ENCODE measurements around the gene LCN6.
"Not testable (repeated sequence)": the region's sequence is repeated elsewhere in the genome, so short reads cannot be mapped to it uniquely, and the experiment has no call there.

LCN6 gene

DNA sequence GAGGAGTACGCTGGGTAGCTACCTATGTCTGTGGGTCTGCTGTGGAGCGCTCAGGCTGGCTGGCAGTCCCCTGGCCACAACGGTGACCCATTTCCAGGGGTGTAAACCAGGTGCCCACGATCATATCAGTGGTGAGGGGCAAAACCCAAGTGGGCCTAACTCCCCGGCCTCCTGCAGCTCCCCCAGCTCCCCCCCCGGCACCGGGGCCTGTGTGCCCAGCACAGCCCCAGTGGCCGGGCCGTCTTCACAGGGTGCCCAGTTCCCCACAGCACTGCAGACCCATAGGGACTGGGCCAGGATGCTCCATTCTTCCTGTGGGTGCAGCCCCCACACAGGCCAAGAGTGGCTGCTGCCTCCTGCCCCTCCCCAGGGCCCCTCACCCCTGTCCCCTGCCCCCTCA is 10.7 kb upstream of the LCN6 start:
- DNase-seq = no peak

GRCh38 chr9:136757751-136758140 is 9.4 kb upstream of the LCN6 start:
- no peak for DNase-seq

DNA sequence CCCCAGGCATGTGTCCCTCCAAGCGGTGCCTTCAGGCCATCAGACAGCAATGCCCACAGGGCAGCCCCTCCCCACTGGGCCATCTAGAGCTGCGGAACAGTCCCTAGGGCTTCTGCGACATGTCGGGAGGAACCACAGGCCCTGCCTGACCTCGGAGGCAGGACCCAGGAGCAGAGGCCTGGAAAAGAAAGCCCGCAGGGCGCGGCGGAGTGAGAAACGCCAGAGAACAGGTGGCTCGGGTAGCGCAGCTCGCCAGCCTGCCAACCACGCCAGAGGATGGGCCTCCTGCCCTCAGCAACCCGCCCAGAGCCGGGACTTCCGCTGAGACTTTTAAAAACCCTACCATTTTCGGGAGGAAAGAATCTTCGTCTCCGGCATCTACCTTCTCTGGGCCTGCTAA is 9.0 kb upstream of the LCN6 start:
- DNase-seq = no peak

DNA sequence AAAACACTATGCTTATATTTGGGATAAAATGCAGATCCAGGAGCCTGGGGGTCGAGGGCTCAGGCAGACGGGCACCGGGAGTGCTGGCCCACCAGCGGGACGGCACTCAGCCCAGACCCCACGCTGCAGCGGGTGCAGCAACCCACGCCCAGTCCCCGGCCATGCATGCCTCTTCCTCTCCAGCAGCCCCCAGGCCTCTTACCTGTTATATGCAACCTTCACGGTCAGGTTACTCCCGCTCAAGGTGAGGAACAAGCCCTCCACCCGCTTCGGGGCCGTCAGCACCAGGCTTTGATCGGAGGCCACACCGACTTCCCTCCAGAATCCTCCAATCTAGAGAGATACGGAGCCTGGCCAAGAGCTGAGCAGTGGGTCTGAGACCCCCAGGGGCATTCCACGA is 8.5 kb upstream of the LCN6 start:
- DNase-seq = no peak

DNA sequence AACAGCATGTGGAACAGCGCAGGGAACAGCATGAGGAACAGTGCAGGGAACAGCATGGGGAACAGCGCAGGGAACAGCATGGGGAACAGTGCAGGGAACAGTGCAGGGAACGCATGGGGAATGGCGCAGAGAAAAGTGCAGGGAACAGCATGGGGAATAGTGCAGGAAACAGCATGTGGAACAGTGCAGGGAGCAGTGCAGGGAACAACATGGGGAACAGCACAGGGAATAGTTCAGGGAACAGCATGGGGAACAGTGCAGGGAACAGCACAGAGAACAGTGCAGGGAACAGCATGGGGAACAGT is 7.8 kb upstream of the LCN6 start:
- DNase-seq = no peak

DNA sequence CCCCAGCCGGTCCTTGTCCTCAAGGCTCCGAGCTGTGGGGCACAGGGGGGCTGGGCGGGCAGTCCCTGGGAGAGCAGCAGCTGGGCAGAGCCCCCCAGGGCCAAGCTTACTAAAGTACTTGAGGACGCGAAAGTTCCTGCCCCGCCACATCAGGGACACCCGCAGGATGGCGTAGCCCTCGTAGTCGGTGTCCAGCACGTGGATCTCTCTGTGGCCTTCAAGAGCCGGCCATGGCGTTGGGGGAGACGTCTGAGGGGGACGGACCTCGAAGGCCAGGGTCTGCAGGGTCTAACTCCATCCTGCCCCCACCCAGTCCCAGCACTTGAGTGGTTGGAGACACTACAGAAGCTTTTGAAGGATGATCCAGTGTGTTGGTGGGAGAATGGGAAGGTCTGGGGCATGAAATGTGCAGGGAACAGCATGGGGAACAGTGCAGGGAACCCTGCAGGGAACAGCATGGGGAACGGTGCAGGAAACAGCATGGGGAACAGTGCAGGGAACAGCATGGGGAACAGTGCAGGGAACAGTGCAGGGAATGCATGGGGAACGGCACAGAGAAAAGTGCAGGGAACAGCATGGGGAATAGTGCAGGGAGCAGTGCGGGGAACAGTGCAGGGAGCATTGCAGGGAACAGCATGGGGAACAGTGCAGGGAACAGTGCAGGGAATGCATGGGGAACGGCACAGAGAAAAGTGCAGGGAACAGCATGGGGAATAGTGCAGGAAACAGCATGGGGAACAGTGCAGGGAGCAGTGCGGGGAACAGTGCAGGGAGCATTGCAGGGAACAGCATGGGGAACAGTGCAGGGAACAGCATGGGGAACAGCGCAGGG is 7.2 kb upstream of the LCN6 start:
- not testable (repeated sequence) for DNase-seq

DNA sequence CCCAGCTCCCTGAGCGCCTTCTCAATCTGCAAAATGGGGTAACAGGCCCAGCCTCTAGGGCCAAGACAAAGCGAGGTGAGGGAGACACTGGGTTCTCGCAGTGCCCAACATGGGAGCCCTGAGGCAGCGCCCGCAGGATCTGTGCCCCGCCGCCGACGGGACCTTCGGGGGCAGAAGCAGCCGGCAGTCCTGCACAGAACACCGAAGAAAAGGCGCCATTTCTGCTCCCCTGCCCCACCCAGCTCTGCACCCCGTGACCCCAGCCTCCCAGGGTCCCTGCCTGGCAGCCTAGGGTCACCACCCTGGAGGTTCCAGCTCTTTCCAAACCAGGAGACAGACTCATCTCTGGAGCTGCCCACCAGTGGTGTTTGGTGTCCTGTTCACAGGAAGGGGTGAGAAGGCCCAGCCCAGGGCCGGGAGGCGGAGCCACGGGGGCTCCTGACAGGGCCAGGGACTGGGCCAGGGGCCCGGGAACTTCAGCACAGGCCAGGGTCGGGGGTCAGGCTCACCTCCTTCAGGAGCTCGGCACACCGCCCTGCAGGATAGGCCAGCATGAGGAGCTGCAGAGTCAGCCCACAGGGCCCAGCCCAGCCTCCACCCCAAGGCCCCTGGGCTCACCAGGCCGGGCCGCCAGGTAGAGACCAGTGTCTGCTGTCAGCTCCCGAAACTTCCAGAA is 6.4 kb upstream of the LCN6 start:
- no peak for DNase-seq

GRCh38 chr9:136754059-136754572 is 5.8 kb upstream of the LCN6 start:
- no peak for DNase-seq

- no peak for DNase-seq
Measured at GRCh38 chr9:136753371-136754058, 5.2 kb upstream of the LCN6 start.

GRCh38 chr9:136751814-136752213 is 3.5 kb upstream of the LCN6 start:
- no peak for DNase-seq

GRCh38 chr9:136751244-136751643 is 2.9 kb upstream of the LCN6 start:
- DNase-seq = no peak

GRCh38 chr9:136750526-136750925 is 2.2 kb upstream of the LCN6 start:
- no peak for DNase-seq

DNA sequence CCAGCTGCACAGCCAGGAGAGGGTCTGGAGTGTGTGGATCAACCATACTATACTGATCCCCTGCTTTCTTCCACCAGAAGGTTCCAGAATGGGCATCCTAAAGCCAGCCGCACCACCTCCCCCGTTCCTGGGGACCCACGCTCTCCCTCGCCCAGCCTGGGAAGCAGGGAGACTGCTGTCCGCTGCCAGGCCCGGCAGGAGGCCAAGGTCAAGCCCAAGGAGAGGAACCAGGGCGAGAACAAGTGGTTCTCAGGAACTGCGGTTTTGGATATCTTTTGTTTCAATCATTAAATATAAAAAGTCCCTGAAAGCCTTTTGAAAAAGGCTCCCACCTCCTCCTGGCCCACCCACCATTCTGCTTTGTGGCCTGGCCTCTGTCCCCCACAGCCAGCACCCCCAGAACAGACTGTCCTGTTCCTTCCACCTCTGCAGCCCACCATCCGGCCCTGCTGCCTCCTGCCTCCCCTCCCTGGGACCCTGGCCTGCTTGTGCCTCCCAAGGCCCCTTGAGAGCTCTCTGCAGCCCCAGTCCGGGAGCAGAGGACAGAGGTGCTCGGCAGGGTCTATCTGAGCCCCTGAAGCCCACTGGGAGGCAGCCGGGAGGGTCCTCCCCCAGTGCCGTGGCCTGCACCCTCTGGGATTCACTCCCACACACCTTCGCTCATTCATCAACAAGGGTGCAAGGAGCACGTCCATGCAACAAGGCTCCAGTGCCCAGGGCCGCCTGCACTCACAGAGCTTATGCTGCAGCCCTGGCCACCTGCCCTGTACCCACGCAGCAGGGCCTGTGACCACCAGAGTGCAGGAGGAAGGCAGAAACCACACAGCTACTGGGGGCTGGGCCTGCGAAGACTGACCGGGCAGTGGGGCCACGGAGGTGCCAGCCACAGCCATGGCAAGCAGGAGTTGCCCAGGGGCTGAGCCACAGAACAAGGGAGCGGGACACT is 614 bp upstream of the LCN6 start:
- DNase-seq = no peak

- DNase-seq = no peak
Measured at GRCh38 chr9:136747161-136748060, 914 bp downstream of the LCN6 start.

DNA sequence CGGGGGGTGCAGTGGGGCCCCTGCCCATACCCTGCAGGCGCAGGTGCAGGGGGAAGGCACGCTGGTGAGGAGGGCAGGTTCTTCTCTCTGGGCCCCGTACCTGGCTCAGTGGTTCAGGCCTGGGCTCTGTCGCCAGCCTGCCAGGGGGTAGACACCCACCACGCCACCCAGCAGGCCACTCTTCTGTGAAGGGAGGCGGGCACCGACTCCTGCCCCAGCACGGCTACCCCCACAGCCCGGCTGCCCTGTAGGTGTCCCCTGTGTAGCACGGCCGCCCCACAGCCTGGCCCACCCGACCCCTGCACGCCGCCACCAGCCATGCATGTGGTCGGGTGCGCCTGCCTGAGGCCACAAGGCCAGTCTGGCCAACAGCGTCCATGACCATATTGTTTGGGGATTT is 1.7 kb downstream of the LCN6 start:
- DNase-seq = no peak

GRCh38 chr9:136746155-136746490 is 2.2 kb downstream of the LCN6 start:
- no peak for DNase-seq

GRCh38 chr9:136745389-136746154 is 2.8 kb downstream of the LCN6 start:
- no peak for DNase-seq

DNA sequence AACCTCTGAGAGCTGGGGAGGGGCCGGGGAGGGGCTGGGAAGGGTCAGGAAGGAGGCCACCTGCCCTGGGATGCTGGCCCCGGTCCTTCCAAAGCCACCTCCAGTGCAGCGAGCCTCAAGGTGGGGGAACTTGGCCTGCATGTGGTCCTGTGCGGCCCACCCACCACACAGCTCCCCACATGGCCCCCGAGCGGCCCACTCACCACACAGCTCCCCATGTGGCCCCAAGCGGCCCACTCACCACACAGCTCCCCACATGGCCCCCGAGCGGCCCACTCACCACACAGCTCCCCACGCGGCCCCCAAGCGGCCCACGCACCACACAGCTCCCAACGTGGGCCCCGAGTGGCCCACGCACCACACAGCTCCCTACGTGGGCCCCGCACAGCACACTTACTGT is 3.6 kb downstream of the LCN6 start:
- DNase-seq = no peak

DNA sequence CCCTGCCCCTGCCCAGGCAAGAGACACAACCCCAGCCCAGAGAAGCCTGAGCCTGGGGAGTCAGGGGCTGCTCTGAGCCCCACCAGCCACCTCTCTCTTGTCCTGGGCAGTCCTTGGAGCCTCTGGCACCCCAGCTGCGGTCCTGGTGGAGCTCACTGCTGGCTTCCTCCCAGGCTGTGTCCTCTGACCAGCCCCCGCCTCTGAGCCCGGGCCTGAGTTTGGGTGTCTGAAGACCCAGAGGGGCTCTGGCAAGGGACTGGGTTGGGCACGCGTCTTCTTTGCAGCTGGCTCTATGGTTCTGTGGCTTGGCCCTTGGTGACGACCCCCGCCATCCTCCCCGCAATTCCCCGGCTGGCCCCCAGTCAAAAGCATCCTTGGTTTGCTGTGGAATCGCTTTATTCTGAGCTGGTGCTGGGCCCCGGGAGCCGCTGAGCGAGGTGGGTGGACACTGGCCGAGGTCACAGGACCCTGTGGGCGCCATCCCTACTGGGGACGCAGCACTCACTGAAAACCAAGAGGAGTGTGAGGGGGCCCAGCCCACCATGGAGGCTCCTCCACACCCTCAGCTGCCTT is 4.6 kb downstream of the LCN6 start:
- DNase-seq = no peak

GRCh38 chr9:136742591-136743391 is 5.5 kb downstream of the LCN6 start, which contains the start of gene LCN10:
LCN10 (minus strand) TSS chr9:136742940; CDS start chr9:136742903, 37 bp downstream.
- DNase-seq = no peak

All from NCI-H345 (cell line).